Epithelial cell of proximal tubule (primary cell): Measurements from ENCODE around the gene TGFB2. TPM values are rescaled to one million over a fixed set of nuclear protein-coding genes. Genes with fewer than 3 reads are reported as not detected.

Experiments used
- DNase-seq: peaks from one replicate; pipeline ENCODE4 v3.0.0-alpha.2; 2011; ENCODE audit warnings: low read depth
- H3K4me3 ChIP-seq: 2 replicates; pipeline ENCODE4 v1.5.1; 2011; ENCODE audit warnings: low read depth, mild to moderate bottlenecking, low read length
- total RNA-seq: library from RNA; depleted of rRNA; stranded (reverse); fragments of >200 nt; gene quantifications from 2 replicates; pipeline ENCODE4 v1.2.3, GENCODE V29; 2015
- TF ChIP-seq, protein P1 (sequence below): conservative IDR thresholded peaks from 2 replicates; pipeline ENCODE4 v1.5.1; 2012; ENCODE audit warnings: low read depth, mild to moderate bottlenecking, low read length

The TGFB2 gene
- total RNA-seq, 1 donor from 2014 or later = 33.7 TPM

DNA sequence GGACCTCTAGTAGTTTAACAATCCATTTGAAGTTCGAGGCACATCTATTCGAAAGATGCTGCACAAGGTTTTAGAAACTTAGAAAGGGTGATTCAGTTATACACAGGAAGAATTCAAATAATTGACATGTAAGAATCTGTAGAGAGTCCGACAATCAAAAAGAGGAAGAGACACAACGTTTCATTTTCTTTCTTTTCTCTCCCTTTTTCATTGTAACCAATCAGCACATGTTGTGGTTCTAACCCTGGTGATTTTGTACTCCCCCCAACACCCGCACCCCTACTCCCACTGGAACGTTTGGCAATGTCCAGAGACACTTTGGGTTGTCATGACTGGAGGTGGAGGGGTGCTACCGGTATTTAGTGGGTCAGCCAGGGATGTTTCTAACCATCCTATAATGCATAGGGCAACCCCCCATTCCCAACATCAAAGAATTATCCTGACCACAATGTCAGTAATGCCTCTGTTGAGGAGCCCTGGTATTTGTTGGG lies 4.9 kb downstream of the TGFB2 start:
- no peak overlapping the region for H3K4me3 ChIP-seq
- DNase-seq = no peak
- TF ChIP-seq, protein P1, sequence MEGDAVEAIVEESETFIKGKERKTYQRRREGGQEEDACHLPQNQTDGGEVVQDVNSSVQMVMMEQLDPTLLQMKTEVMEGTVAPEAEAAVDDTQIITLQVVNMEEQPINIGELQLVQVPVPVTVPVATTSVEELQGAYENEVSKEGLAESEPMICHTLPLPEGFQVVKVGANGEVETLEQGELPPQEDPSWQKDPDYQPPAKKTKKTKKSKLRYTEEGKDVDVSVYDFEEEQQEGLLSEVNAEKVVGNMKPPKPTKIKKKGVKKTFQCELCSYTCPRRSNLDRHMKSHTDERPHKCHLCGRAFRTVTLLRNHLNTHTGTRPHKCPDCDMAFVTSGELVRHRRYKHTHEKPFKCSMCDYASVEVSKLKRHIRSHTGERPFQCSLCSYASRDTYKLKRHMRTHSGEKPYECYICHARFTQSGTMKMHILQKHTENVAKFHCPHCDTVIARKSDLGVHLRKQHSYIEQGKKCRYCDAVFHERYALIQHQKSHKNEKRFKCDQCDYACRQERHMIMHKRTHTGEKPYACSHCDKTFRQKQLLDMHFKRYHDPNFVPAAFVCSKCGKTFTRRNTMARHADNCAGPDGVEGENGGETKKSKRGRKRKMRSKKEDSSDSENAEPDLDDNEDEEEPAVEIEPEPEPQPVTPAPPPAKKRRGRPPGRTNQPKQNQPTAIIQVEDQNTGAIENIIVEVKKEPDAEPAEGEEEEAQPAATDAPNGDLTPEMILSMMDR = no peak

- DNase-seq = no peak
- TF ChIP-seq, protein P1 = no peak
- H3K4me3 ChIP-seq = peak overlapping the region; percentile 17
Measured at GRCh38 chr1:218350801-218351266, 5.7 kb downstream of the TGFB2 start.

DNA sequence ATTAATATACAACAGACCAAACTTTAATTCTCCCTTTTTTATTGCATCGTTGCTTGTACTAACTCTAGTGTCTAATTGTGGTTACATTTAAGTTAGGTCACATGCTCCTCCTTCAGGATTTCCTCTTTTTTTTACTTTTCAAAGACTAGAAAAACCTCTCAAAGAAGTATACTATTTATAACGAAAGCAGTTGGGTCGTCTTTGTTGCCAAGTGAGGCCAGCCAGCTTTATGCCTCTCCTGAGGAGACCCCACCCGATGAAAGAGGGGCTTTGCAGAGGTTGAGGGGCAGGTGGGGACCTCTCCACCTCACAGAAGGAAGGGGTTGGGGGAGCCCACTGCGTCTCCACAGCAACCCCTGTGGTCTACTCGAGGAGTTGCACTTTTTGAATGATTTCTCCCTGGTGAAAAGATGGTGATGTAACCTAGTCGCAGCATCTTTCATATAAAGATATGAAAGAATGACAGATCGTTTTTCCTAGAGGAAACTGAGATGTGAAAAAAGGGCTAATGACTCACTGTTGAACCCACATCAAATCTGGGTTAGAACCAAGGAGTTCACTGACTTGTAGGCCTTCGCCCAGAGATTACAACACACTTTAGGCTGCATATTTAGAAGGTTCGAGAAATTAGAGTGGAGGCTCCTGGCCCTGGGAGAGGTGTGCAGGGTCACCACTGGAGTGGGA lies 6.4 kb downstream of the TGFB2 start:
- H3K4me3 ChIP-seq = peak overlapping the region; percentile 17
- TF ChIP-seq, protein P1 = peak; percentile 51
- DNase-seq = no peak

GRCh38 chr1:218352075-218352438 lies 6.9 kb downstream of the TGFB2 start:
- TF ChIP-seq, protein P1 = no peak
- no peak overlapping the region for H3K4me3 ChIP-seq
- DNase-seq = no peak

DNA sequence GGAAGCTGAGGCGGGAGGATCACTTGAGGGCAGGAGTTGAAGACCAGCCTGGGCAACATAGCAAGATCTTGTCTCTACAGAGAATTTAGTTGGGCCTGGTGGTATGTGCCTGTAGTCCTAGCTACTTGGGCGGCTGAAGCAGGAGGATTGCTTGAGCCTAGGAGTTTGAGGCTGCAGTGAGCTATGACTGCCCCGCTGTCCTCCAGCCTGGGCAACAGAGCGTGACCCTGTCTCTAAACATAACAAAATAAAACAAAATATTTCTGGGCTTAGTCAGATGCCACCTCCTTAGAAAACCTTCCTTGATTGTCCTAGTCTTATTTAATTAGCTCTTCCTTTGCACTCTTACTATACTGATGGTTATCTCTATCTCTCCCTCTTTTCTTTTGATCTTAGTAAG lies 8.5 kb downstream of the TGFB2 start:
- no peak overlapping the region for H3K4me3 ChIP-seq
- TF ChIP-seq, protein P1 = no peak
- DNase-seq = no peak

- no peak for DNase-seq
- no peak overlapping the region for H3K4me3 ChIP-seq
- TF ChIP-seq, protein P1 = no peak
Measured at GRCh38 chr1:218355278-218355677, 10.1 kb downstream of the TGFB2 start.

DNA sequence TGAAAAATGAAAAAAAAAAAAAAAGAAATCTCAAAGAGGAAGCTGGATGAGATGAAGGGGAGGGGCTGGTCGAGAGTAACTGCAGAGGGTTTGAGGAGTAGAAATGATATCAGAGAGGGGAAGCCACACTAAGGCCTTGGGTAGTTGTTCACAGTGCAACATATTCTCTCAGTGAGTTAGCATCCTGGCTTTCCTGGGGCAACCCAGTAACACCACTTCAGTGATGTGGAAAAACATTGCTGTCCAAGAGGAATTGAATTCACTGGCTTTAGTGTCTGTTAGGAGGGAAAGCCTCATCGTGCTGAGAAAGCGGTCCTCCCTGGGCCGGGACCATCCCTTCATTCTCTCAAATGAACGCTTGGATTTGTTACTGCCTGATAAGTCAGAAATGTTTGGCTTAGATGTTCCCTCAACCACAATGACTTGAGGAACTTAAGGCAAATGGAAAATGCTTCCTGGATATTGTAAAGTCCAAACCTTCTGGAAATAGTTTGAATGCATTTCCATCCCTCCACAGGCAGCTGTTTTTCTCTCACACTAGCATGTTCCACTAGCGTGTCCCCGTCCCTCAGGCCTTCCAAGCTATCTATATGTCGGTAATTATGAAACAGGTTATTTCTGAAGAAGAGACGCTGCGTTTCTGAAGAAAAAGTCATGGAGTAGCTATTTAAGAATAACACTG lies 12.2 kb downstream of the TGFB2 start:
- TF ChIP-seq, protein P1 = no peak
- no peak for DNase-seq
- no peak overlapping the region for H3K4me3 ChIP-seq
